GM18511 (cell line): ENCODE data around the gene MAP4K4.

ENCODE experiments used
- ATAC-seq: cut with Tn5 transposase; IDR thresholded peaks from one replicate; pipeline ENCODE4 v1.9.1; 2021; ENCODE audit warnings: mild to moderate bottlenecking, moderate library complexity; ENCODE audit not compliant: unreplicated experiment

MAP4K4 gene

GRCh38 chr2:101720732-101721131 is 23.2 kb downstream of the MAP4K4 start:
- ATAC-seq, result no peak

DNA sequence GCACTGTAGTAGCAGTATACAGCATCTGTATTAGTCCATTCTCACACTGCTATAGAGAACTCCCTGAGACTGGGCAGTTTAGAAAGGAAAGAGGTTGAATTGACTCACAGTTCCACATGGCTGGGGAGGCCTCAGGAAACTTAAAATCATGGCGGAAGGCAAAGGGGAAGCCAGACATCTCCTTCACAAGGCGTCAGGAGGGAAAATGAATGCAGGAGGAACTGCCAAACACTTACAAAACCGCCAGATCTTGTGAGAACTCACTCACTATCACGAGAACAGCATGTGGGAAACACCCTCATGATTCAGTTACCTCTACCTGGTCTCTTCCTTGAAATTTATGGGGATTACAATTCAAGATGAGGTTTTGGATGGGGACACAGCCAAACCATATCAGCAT is 25.4 kb downstream of the MAP4K4 start:
- no peak for ATAC-seq

DNA sequence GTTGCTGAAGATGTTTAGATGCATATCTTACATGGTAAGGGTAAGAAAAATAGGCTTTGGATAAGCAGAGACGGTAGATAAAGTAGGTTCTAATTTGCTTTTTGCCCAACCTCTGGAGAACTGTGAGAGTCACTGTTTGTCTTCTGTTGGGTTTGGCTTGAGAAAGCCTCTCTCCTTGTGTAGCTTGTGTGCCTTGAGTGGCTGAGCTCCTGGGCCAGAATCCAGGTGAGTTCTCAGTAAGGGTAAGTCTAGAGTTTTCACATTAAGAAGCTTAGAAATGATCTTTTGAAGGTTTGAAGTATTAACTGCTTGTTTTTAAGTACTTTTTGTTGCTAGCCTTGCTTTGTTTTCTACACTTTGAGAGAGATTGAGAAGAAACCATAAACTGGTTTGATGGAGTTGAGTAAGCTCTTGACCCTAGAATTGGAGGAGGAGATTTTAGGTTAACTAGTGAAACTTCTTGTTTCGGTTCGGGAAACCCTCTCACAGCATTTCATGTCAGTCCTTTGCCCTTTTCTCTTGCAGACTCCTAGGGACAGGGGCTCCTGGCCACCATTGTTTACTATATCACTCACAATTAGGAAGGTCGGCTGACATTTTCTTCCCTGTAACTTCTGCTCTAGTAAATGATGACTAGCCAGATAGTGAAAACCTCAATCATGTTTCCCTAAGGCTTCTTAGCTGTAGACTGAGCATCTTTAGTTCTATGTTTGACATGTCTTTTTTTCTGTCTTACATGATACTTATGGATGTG is 26.0 kb downstream of the MAP4K4 start:
- no peak for ATAC-seq

- no peak for ATAC-seq
Observed at GRCh38 chr2:101724125-101724474, 26.6 kb downstream of the MAP4K4 start.

DNA sequence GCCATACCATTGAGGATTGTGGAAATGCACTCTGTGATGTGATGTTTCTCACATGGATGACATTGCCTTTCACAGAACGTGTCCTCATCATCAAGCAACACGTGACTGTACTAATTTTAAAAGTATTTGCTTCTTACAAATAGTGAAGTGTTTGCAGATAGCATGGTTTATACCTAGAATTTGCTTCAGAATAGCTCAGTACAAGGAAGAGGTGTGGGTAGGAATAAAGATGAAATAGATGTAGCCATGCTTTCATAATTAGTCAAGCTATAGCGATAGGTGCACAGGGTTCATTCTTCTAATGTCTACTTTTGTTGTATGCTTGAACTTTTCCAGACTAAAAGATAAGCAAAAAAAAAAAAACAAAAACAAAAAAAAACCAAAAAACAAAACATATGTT is 27.5 kb downstream of the MAP4K4 start:
- ATAC-seq, result no peak

DNA sequence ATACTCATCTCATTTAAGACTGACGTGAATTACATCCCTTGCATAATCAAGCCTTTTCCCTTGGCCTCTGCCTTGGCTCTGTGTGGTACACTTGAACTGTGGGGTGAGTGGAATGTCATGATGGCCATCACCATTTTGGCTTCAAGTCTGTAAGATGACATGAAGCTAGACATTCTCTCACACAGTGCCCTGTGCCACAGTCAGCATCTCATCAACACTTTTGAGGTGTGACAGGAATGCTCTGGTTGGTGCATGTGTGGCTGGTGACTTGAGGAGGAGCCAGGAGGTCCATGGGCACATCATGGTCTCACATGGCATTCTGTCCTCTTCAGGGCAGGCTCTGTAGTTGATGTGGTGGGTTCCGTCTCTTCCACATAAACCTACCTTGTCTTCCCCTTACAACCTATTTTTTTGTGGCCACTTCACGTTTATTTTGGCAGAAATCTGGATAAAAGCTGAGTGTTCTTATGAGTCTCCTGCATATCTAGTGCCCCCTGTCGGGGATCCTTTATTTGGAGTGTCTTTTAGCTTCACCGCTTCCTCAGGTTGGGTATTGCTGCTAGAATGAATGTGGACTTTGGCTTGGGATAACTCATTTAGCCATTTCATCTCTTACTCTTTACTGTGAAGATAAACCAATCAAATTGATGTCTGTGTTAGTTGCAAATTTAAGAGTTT is 28.1 kb downstream of the MAP4K4 start:
- no peak for ATAC-seq

DNA sequence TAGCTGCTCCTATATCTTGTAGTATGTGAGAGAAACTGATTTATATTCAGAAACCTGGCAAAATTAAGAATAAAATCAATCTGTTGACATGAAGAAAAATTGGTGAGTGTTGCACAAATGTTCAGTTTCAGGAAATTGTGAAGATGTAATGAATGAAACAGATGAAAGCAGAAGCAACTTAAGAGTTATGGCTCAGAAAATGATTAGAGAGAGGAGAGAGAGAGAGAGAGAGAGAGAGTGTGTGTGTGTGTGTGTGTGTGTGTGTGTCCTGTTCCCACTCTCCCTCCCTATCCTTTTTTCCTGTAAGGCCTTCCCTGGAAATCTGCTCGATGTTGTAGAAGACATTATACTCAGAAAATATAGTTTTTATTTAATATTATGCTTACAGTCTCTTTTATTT is 31.4 kb downstream of the MAP4K4 start:
- ATAC-seq, result no peak

DNA sequence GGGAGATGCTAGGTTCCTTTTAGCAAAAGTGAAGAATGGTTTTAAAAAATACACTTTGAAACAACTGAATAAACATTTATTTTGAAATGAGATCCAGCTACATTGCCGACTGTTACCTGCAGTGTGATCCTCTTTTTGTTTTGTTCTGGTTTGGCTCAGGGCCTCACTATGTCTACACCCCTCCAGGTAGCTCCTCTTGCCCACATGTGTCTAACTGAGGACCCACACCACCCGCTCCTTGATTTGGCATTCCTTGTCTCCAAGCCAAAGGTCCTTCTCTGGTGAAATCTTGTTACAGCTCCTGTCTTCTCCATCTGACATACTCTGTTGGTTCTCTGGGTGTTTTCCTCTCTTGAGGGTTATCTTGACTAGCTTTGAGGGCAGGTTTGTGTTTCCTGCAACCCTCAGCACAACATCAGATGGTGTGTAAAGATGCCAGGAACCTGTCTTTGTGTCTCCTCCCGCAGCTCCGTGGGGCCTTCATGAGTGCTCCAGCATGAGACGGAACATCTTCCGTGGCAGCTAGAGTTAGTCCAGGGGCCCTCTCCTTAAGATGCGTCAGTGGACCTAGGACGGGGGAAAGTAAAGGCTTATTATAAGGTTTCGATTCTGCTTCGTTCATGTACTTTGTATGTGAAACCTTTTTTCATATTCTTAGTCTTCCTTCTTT is 32.1 kb downstream of the MAP4K4 start:
- ATAC-seq, result no peak

DNA sequence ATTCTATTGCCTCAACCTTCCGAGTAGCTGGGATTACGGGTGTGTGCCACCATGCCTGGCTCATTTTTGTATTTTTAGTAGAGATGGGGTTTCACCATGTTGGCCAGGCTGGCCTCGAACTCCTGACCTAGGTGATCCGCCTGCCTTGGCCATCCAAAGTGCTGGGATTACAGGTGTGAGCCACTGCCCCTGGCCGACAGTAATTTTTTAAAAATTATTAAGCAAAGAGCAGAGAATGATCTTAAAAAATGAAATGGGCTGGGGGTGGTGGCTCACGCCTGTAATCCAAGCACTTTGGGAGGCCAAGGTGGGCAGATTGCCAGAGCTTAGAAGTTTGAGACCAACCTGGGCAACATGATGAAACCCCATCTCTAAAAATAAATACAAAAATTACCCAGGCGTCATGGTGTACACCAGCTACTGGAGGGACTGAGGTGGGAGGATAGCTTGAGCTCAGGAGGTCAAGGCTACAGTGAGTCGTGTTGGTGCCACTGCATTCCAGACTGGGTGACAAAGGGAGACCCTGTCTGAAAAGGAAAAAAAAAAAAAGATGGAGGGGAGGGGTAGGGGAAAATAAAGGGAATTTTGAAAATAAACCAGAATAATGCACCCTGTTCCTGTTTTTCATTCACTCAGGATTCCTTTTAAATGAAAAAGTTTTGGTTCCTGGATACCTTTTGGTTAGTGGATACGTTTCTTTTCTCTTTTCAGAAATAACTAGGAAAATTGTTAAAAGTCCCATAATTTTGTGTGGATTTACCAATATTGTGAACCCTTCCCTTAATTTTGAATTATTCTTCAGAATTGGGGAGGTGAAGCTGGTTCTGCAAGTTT is 33.9 kb downstream of the MAP4K4 start:
- no peak for ATAC-seq

GRCh38 chr2:101732199-101732598 is 34.7 kb downstream of the MAP4K4 start:
- no peak for ATAC-seq

DNA sequence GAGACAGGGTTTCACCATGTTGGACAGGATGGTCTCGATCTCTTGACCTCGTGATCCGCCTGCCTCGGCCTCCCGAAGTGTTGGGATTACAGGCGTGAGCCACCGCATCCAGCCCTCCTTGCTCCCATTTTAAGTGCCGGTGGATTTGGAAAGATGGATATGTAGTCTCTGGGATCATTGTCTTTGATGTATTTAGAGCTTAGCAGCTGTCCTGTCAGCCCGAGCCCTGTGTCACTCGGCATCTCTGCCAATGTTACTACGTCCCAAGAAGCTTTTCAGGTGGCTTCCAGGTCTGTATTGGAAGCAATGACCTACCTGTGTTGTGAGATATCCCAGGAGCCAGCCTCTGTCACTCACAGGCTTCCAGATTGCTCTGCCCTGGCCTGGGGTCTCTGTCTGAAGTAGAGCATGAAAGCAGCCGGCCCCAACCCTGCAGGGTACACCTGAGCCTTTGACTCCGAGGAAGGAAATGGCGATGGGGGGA is 35.3 kb downstream of the MAP4K4 start:
- no peak for ATAC-seq

DNA sequence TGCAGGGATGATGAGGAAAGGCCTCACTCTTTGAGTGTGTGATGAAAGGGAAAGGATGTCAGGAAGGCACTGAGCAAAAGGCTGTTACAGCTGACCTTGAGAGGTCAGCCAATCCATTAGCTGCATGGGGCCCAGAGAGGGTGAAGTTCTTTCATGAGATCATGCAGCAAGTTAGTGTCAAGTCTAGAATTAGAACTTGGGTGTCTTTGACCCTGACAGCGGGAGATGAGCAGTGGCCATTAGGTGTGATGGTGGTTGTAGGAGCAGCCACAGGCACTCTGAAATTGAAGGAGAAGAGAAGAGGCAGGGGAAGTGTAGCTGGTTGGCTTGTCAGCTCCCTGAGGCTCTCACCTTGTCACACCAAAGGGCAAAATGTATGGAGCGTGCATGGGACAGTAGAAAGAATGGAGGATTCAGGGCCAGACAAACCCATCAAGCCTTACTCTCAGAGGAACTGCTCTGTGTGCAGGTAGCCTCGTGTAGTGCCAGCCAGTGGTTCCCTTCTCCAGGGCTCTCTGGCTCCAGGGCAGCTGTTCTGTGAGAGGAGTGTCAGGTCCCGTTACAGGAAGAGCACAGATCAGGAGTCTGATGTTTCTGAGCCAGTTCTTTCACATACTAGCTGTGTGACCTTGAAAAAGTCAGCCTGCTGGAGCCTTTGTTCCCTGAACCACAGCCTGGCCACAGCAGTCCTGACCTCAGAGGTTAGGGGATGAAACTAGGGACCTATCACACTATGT is 35.9 kb downstream of the MAP4K4 start:
- ATAC-seq, result no peak

DNA sequence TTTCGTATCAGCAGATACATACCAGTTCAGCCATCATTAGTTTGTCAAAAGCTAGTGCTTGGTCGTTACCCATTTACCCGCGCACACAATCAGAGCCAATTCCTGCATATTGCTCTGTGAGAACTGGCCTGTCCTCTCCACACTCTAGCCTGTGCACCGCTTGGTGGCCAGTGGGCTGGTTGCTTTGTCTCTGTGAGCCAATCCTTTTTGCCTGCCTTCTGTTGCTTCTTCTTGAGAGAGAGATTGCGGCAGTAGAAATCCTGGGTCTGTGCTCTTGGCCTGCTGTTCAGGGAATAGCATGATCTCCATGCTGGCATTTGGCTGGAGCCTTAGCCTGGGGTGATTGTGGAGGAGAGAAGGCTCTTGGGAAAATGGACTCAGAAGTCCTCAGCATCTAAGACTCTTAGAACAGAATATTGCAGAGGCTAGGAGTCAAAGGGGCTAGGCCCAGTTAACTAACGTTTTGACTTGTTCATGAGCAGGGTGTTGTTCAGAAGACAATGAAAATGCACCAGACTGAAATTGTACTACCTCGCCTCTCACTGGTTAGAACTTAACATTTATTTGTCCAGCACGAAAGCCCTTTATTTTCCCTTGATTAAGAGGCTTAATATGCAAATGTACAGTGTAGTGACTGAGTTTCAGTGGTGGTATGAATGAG is 37.1 kb downstream of the MAP4K4 start:
- no peak for ATAC-seq

GRCh38 chr2:101735166-101735533 is 37.6 kb downstream of the MAP4K4 start:
- no peak for ATAC-seq

- ATAC-seq, result no peak
Observed at GRCh38 chr2:101736233-101736632, 38.7 kb downstream of the MAP4K4 start.

GRCh38 chr2:101736861-101737291 is 39.4 kb downstream of the MAP4K4 start:
- no peak for ATAC-seq

DNA sequence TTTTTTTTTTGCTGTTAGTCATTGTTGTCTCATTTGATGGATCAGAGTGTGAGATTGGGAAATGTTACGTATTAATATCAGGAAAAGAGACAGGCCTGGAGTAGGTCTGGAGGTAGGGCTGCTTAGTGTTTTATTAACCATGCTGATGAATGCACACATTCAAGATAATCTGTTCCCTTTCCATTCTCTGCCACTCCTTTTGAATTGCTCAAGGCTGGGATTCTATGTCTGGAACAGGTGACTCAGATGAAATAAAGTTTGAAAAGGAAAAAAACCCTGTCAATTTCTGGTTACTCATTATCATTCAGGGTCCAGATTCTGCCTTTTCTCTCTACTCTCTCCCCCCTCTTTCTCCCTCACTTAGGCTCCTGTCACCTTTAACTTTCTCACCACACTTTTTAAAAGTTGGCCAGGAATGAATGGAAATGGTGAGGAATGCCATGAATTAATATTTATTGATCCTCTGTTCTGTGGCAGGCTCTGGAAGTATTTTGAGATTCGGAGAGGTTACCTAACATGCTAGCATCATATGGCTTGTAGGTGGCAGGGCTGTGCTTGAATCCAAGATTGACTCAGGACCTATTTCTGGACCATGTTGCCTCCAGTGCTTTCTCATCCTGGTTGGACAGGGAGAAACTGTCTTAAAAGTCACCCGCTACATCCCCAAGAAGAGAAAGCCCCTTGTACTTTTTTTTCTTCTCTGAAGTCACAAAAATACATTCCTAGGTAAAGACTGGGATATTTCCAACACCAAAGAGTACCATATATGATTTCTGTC is 40.2 kb downstream of the MAP4K4 start:
- no peak for ATAC-seq

DNA sequence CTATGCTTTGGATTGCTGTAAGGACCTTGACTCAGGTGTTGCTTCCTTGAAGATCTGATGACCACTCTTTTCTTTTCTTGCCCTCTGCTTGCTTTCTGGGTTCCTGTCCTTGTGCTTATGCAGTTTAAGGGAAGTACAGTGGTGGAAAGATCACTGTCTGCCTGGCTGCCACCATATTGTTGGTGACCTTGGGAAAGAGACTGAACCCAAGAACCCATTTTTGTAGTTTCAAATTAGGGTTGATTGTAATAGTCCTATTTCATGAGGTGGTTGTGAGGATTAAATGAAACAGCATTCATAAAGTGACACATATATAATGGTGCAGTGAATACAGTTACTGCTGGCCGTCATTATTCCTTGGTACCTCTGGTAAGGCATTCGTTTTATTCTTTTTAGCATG is 41.1 kb downstream of the MAP4K4 start:
- no peak for ATAC-seq

DNA sequence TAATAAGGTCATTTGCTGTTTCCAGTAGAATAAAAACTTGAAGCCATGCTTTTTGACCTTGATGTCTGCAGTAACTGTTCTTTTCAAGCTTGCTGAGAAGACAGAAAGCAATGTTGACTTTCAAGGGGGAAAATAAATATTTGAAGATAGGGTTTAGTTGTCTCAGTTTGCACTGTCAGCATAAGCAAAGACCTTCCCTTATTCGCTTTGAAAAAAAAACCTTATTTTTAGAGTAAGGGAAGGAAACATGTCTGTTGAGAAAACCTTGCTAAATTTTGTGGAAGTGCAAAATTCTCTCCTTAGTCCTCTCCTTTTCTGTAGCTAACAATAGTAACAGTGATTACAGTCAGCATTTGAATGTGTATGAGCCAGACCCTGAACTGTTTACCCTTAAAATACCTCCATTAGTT is 43.1 kb downstream of the MAP4K4 start:
- ATAC-seq, result no peak
